Measurements from ENCODE around the gene CDH13. TPM values are rescaled to one million over a fixed set of nuclear protein-coding genes. Genes with fewer than 3 reads are reported as not detected.

The CDH13 gene
- polyA plus RNA-seq, 1 donor from 2014 or later: 3.2 TPM

DNA sequence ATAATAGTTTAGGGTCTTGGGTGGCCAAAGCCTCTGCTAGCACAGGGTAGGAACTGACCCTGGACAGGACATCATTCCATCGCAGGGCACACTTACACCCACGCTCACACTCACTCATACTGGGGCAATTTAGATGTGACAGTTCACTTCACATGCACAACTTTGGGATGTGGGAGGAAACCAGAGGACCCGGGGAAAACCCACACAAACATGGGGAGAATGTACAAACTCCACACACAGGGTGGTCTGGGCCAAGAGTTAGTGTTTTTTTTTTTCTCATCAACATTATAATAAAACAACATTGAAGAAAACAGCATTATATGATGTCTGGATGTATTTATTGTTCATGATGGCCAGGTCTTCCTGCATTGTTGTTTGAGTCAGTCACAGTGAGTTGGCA is 93.6 kb downstream of the CDH13 start:
- H4K20me1 ChIP-seq (ENCODE audit: insufficient read depth): no peaks in the 10 kb centered on the region
- no peaks in the 10 kb centered on the region for H3K9me3 ChIP-seq (ENCODE audit: low read length)
- H3K4me3 ChIP-seq (ENCODE audit: low read length): no peak overlapping the region
- no peak overlapping the region for H2AFZ ChIP-seq (ENCODE audit: low read depth, low read length)
- TF ChIP-seq REST (IDR thresholded peaks at IDR 0.05; ENCODE audit: borderline replicate concordance): no peak
- TF ChIP-seq EP300 (conservative IDR thresholded peaks at IDR 0.05; ENCODE audit: poor library complexity, severe bottlenecking): no peak
- TF ChIP-seq RAD21 (conservative IDR thresholded peaks at IDR 0.05): no peak
- no peak for TF ChIP-seq SMC3 (conservative IDR thresholded peaks at IDR 0.05; ENCODE audit: poor library complexity)
- no peak for TF ChIP-seq POLR2AphosphoS5 (IDR thresholded peaks at IDR 0.05)
- no peak for TF ChIP-seq TAF1 (IDR thresholded peaks at IDR 0.05; ENCODE audit: low read depth)
- no peak for TF ChIP-seq MXI1 (conservative IDR thresholded peaks at IDR 0.05; ENCODE audit: poor library complexity, severe bottlenecking)
- no peak for TF ChIP-seq CTCF (IDR thresholded peaks at IDR 0.05; ENCODE audit: poor library complexity, severe bottlenecking)
- no peak for TF ChIP-seq EZH2 (IDR thresholded peaks at IDR 0.05; ENCODE audit: borderline replicate concordance, insufficient read depth, low read length, poor library complexity, severe bottlenecking)
- H3K36me3 ChIP-seq (ENCODE audit: insufficient read depth, low read length): no peaks in the 10 kb centered on the region
- H3K9me2 ChIP-seq (ENCODE audit: insufficient read depth, low read length): no peaks in the 10 kb centered on the region
- H3K27me3 ChIP-seq (ENCODE audit: insufficient read depth, low read depth, low read length): no peaks in the 10 kb centered on the region
- H3F3A ChIP-seq (ENCODE audit: insufficient read depth, low read length, poor library complexity, severe bottlenecking): no peaks in the 10 kb centered on the region
- H3K79me2 ChIP-seq (replicated peaks; ENCODE audit: insufficient read depth, low read length): no peaks in the 10 kb centered on the region
- H3K4me2 ChIP-seq (ENCODE audit: low read length): no peak overlapping the region
- H3K27ac ChIP-seq (ENCODE audit: low read length): no peak overlapping the region
- no peak overlapping the region for H3K9ac ChIP-seq (ENCODE audit: low read length)

- no peak overlapping the region for H3K9ac ChIP-seq (ENCODE audit: low read length)
- H3K4me2 ChIP-seq (ENCODE audit: low read length): no peak overlapping the region
- H3K27me3 ChIP-seq (ENCODE audit: insufficient read depth, low read depth, low read length): no peaks in the 10 kb centered on the region
- no peak overlapping the region for H3K27ac ChIP-seq (ENCODE audit: low read length)
- H2AFZ ChIP-seq (ENCODE audit: low read depth, low read length): no peak overlapping the region
- TF ChIP-seq CTCF (IDR thresholded peaks at IDR 0.05; ENCODE audit: poor library complexity, severe bottlenecking): no peak
- TF ChIP-seq MXI1 (conservative IDR thresholded peaks at IDR 0.05; ENCODE audit: poor library complexity, severe bottlenecking): no peak
- no peak for TF ChIP-seq REST (IDR thresholded peaks at IDR 0.05; ENCODE audit: borderline replicate concordance)
- H3K4me3 ChIP-seq (ENCODE audit: low read length): no peak overlapping the region
- no peaks in the 10 kb centered on the region for H4K20me1 ChIP-seq (ENCODE audit: insufficient read depth)
- H3F3A ChIP-seq (ENCODE audit: insufficient read depth, low read length, poor library complexity, severe bottlenecking): no peaks in the 10 kb centered on the region
- no peaks in the 10 kb centered on the region for H3K36me3 ChIP-seq (ENCODE audit: insufficient read depth, low read length)
- peaks cover 8% of the 10 kb centered on the region for H3K9me3 ChIP-seq (ENCODE audit: low read length)
- H3K9me2 ChIP-seq (ENCODE audit: insufficient read depth, low read length): no peaks in the 10 kb centered on the region
- H3K79me2 ChIP-seq (replicated peaks; ENCODE audit: insufficient read depth, low read length): no peaks in the 10 kb centered on the region
Measured at GRCh38 chr16:82726306-82726705, 99.5 kb downstream of the CDH13 start.

All from neural cell (in vitro differentiated cells).